Tibial nerve (tissue), 4 donors: ENCODE results near the gene NADK.
"Not testable (repeated sequence)": the region's sequence is repeated elsewhere in the genome, so short reads cannot be mapped to it uniquely, and the experiment has no call there.

Experiments used
- EP300 ChIP-seq, 2 donors: sonication (generic); formaldehyde crosslinking; IDR thresholded peaks; one replicate each; pipeline ENCODE4 v1.6.1; 2017; ENCODE audit warnings: antibody characterized with exemption in 2 of 2, mild to moderate bottlenecking in 1 of 2
- POLR2A ChIP-seq, 2 donors: fragments of 450-650 bp; IDR thresholded peaks; one replicate each; pipeline ENCODE4 v1.6.1; 2017; ENCODE audit warnings: antibody characterized with exemption in 2 of 2, mild to moderate bottlenecking in 2 of 2, moderate library complexity in 2 of 2
- TF ChIP-seq, protein P1 (sequence below), 5 experiments: fragments of 200-600 bp in 3 of 5; fragments of 450-650 bp in 2 of 5; sonication (generic) in 3 of 5; IDR thresholded peaks; one replicate each; pipeline ENCODE4 v1.5.1; 2016 to 2019; ENCODE audit warnings: antibody characterized with exemption in 5 of 5, mild to moderate bottlenecking in 3 of 5, moderate library complexity in 2 of 5

- TF ChIP-seq, protein P1, sequence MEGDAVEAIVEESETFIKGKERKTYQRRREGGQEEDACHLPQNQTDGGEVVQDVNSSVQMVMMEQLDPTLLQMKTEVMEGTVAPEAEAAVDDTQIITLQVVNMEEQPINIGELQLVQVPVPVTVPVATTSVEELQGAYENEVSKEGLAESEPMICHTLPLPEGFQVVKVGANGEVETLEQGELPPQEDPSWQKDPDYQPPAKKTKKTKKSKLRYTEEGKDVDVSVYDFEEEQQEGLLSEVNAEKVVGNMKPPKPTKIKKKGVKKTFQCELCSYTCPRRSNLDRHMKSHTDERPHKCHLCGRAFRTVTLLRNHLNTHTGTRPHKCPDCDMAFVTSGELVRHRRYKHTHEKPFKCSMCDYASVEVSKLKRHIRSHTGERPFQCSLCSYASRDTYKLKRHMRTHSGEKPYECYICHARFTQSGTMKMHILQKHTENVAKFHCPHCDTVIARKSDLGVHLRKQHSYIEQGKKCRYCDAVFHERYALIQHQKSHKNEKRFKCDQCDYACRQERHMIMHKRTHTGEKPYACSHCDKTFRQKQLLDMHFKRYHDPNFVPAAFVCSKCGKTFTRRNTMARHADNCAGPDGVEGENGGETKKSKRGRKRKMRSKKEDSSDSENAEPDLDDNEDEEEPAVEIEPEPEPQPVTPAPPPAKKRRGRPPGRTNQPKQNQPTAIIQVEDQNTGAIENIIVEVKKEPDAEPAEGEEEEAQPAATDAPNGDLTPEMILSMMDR (IDR thresholded peaks at IDR 0.05) = not testable (repeated sequence)
- TF ChIP-seq POLR2A, EP300 (IDR thresholded peaks at IDR 0.05): not testable (repeated sequence)
Measured at GRCh38 chr1:1726088-1726487, 52.2 kb downstream of the NADK start.
